Liver (tissue), 3 donors: ENCODE results near the gene GLI3.

Experiments
- FOXA1 ChIP-seq: IDR thresholded peaks from 2 replicates; pipeline ENCODE4 v1.6.1; 2016; ENCODE audit warnings: antibody characterized with exemption
- FOXA2 ChIP-seq: IDR thresholded peaks from 2 replicates; pipeline ENCODE4 v1.6.1; 2016; ENCODE audit warnings: antibody characterized with exemption
- JUND ChIP-seq, 2 donors: IDR thresholded peaks; 2 replicates each; pipeline ENCODE4 v1.6.1; 2016; ENCODE audit warnings: antibody characterized with exemption in 2 of 2
- RAD21 ChIP-seq, 2 donors: IDR thresholded peaks; 2 replicates each; pipeline ENCODE4 v1.6.1; 2016; ENCODE audit warnings: antibody characterized with exemption in 2 of 2, mild to moderate bottlenecking in 2 of 2
- RXRA ChIP-seq, 2 donors: IDR thresholded peaks; 2 replicates each; pipeline ENCODE4 v1.6.1; 2017 to 2018; ENCODE audit warnings: antibody characterized with exemption in 2 of 2, mild to moderate bottlenecking in 1 of 2
- SP1 ChIP-seq: IDR thresholded peaks from 2 replicates; pipeline ENCODE4 v1.6.1; 2018; ENCODE audit warnings: antibody characterized with exemption, mild to moderate bottlenecking
- TAF1 ChIP-seq: conservative IDR thresholded peaks from 2 replicates; pipeline ENCODE4 v1.6.1; 2016; ENCODE audit warnings: antibody characterized with exemption, mild to moderate bottlenecking
- YY1 ChIP-seq: IDR thresholded peaks from 2 replicates; pipeline ENCODE4 v1.6.1; 2016; ENCODE audit warnings: antibody characterized with exemption, mild to moderate bottlenecking
- TF ChIP-seq, protein P1 (sequence below): fragments of 150-350 bp; IDR thresholded peaks from 2 replicates; pipeline ENCODE4 v1.5.1; 2017; ENCODE audit warnings: improper control_type of control experiment, low read depth, low read length; ENCODE audit not compliant: missing input control
- TF ChIP-seq, protein P2 (sequence below): IDR thresholded peaks from 2 replicates; pipeline ENCODE4 v1.6.1; 2016; ENCODE audit warnings: antibody characterized with exemption, mild to moderate bottlenecking
- TF ChIP-seq, protein P3 (sequence below): IDR thresholded peaks from 2 replicates; pipeline ENCODE4 v1.6.1; 2016; ENCODE audit warnings: antibody characterized with exemption
- TF ChIP-seq, protein P4 (sequence below): IDR thresholded peaks from 2 replicates; pipeline ENCODE4 v1.6.1; 2016; ENCODE audit warnings: antibody characterized with exemption
- donor health status: healthy.
- donor health status: healthy.

DNA sequence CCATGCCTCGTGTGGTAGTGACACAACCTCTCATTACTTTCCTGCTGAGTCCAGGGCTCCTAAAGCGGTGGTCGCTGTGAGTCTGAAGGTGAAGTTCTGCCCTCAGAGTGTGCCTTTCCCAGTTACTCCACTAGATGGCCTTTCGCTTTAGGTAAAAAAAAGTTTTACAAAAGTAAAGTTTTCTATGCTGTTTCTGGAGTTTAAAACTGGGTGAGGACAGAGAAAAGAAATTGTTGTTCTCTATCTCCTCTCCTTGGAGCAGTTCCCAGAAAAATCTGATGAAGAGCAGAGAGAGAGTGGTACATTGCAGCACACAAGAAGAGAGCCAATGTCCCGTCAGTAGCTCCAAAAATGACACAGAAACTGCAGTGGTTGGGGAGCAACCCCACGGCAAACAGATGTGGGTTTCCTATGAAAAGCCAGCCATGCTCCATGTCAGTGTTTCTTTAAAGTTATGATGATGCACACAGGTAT lies 257.1 kb downstream of the GLI3 start:
- TF ChIP-seq RXRA (IDR thresholded peaks at IDR 0.05) (no peak), JUND (IDR thresholded peaks at IDR 0.05) (no peak), YY1 (no peak), TAF1 (no peak), FOXA1 (no peak), SP1 (no peak), RAD21 (IDR thresholded peaks at IDR 0.05) (peak; percentile 58 to 72), FOXA2 (no peak)
- TF ChIP-seq, protein P1, sequence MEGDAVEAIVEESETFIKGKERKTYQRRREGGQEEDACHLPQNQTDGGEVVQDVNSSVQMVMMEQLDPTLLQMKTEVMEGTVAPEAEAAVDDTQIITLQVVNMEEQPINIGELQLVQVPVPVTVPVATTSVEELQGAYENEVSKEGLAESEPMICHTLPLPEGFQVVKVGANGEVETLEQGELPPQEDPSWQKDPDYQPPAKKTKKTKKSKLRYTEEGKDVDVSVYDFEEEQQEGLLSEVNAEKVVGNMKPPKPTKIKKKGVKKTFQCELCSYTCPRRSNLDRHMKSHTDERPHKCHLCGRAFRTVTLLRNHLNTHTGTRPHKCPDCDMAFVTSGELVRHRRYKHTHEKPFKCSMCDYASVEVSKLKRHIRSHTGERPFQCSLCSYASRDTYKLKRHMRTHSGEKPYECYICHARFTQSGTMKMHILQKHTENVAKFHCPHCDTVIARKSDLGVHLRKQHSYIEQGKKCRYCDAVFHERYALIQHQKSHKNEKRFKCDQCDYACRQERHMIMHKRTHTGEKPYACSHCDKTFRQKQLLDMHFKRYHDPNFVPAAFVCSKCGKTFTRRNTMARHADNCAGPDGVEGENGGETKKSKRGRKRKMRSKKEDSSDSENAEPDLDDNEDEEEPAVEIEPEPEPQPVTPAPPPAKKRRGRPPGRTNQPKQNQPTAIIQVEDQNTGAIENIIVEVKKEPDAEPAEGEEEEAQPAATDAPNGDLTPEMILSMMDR: peak; percentile 61
- TF ChIP-seq, protein P2, sequence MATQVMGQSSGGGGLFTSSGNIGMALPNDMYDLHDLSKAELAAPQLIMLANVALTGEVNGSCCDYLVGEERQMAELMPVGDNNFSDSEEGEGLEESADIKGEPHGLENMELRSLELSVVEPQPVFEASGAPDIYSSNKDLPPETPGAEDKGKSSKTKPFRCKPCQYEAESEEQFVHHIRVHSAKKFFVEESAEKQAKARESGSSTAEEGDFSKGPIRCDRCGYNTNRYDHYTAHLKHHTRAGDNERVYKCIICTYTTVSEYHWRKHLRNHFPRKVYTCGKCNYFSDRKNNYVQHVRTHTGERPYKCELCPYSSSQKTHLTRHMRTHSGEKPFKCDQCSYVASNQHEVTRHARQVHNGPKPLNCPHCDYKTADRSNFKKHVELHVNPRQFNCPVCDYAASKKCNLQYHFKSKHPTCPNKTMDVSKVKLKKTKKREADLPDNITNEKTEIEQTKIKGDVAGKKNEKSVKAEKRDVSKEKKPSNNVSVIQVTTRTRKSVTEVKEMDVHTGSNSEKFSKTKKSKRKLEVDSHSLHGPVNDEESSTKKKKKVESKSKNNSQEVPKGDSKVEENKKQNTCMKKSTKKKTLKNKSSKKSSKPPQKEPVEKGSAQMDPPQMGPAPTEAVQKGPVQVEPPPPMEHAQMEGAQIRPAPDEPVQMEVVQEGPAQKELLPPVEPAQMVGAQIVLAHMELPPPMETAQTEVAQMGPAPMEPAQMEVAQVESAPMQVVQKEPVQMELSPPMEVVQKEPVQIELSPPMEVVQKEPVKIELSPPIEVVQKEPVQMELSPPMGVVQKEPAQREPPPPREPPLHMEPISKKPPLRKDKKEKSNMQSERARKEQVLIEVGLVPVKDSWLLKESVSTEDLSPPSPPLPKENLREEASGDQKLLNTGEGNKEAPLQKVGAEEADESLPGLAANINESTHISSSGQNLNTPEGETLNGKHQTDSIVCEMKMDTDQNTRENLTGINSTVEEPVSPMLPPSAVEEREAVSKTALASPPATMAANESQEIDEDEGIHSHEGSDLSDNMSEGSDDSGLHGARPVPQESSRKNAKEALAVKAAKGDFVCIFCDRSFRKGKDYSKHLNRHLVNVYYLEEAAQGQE: no peak
- TF ChIP-seq, protein P3, sequence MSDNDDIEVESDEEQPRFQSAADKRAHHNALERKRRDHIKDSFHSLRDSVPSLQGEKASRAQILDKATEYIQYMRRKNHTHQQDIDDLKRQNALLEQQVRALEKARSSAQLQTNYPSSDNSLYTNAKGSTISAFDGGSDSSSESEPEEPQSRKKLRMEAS: no peak
- TF ChIP-seq, protein P4, sequence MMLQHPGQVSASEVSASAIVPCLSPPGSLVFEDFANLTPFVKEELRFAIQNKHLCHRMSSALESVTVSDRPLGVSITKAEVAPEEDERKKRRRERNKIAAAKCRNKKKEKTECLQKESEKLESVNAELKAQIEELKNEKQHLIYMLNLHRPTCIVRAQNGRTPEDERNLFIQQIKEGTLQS: no peak
